Adrenal gland (tissue), 12 donors: ENCODE measurements around the gene CDS1. TPM values are rescaled to one million over a fixed set of nuclear protein-coding genes. Genes with fewer than 3 reads are reported as not detected.
"Not testable (repeated sequence)": the region's sequence is repeated elsewhere in the genome, so short reads cannot be mapped to it uniquely, and the experiment has no call there.

ENCODE experiments used
- DNase-seq, 7 donors: peaks; one replicate each; pipeline ENCODE4 v3.0.0-alpha.2; 2019 to 2020
- H3K27ac ChIP-seq, 5 donors: fragments of 200-600 bp; sonication (generic) in 4 of 5; 1 replicate in 3 of 5; 2 replicates in 2 of 5; pipeline versions ENCODE4 v1.5.1 to v1.8.0; 2016 to 2020; ENCODE audit warnings: mild to moderate bottlenecking in 1 of 5
- H3K27me3 ChIP-seq: fragments of 200-600 bp; 2 replicates; pipeline ENCODE4 v1.8.0; 2021
- H3K36me3 ChIP-seq, 2 donors: fragments of 200-600 bp; replicated peaks in 1 of 2; 1 replicate in 1 of 2; 2 replicates in 1 of 2; pipeline versions ENCODE4 v1.5.1 to v1.8.0; 2018 to 2022
- H3K4me1 ChIP-seq, 2 donors: fragments of 200-600 bp; replicated peaks in 1 of 2; 1 replicate in 1 of 2; 2 replicates in 1 of 2; pipeline versions ENCODE4 v1.5.1 to v1.8.0; 2018 to 2021
- H3K4me3 ChIP-seq, 4 donors: fragments of 200-600 bp; sonication (generic) in 3 of 4; one replicate each; pipeline ENCODE4 v1.5.1; 2016 to 2018
- H3K9me3 ChIP-seq, 3 donors: fragments of 200-600 bp; sonication (generic) in 1 of 3; replicated peaks in 1 of 3; 1 replicate in 2 of 3; 2 replicates in 1 of 3; pipeline versions ENCODE4 v1.5.1 to v1.8.0; 2016 to 2021
- CTCF ChIP-seq, 6 experiments: fragments of 450-650 bp in 4 of 6; fragments of 200-600 bp in 2 of 6; sonication (generic) in 1 of 6; IDR thresholded peaks; 1 replicate in 5 of 6; 2 replicates in 1 of 6; pipeline versions ENCODE4 v1.5.1 to v1.8.0; 2016 to 2021; ENCODE audit warnings: antibody characterized with exemption in 6 of 6, mild to moderate bottlenecking in 2 of 6, moderate library complexity in 1 of 6
- POLR2A ChIP-seq, 2 donors: fragments of 450-650 bp; IDR thresholded peaks; one replicate each; pipeline ENCODE4 v1.6.1; 2017; ENCODE audit warnings: antibody characterized with exemption in 2 of 2, mild to moderate bottlenecking in 2 of 2, moderate library complexity in 1 of 2
- WGBS, 4 donors: extraction: QIAGEN DNeasy Blood & Tissue Kit in 2 of 4; methylation state at CpG; one replicate each; pipeline versions ENCODE4 v1.1.5 to v1.1.7; 2013 to 2017; 5-methylcytosine and 5-hydroxymethylcytosine counted together
- intact Hi-C, 2 donors: fragments of 100-400 bp; cut with DNase I; formaldehyde crosslinking; loops; one replicate each; pipeline versions ENCODE4 v1.14.1 to v1.15.0; 2022 to 2023
- polyA plus RNA-seq, 3 donors: library from polyadenylated mRNA; stranded (reverse); fragments of 200-250 nt in 2 of 3; fragments of 350-450 nt in 1 of 3; fragmentation: Illumina TruSeq in 1 of 3; extraction: RNeasy Lipid Tissue Mini Kit (QIAGEN cat#74804) in 1 of 3; gene quantifications; one replicate each; pipeline ENCODE4 v1.2.3, GENCODE V29; 2013 to 2014
- total RNA-seq, 9 donors: library from RNA; depleted of rRNA in 4 of 9; stranded (reverse); fragments of >200 nt in 4 of 9; fragments of 120-200 nt in 1 of 9; fragmentation: NEBNext Ultra II Directional in 1 of 9; extraction: Animal tissue kit (Norgen Biotek cat#: 25700) in 1 of 9; gene quantifications; one replicate each; pipeline versions ENCODE4 v1.1.0 to v1.2.4, GENCODE V29; 2013 to 2023
- donor health status: healthy with polysubstance abuse.
- donor health status: Bipolar disorder and iron deficiency.
- donor health status: DM: yes; HTN: yes; CAD: no.
- donor health status: DM: no; HTN: no; CAD: no.
- donor health status: DM: no; HTN: no; CAD: no.
- donor health status: DM: yes; HTN: yes; CAD: no.

CDS1 gene
- total and polyA plus RNA-seq, 12 donors = 2.6 to 17.8 (median 9.0) TPM

- Histone ChIP-seq H3K9me3 (no peaks in the 10 kb centered on the region), H3K36me3 (no peaks in the 10 kb centered on the region), H3K4me1 (peaks cover 5 to 11% of the 10 kb centered on the region in 2 donors), H3K27me3 (no peaks in the 10 kb centered on the region), H3K4me3 (no peak overlapping the region), H3K27ac (peak overlapping the region in 2 of 5 donors; percentile 10 to 36)
- WGBS, 4 donors = 25 to 36% (median 33%) methylated on average over 4 of the region's 4 CpGs
- intact Hi-C loops = no loop called here
- no peak for TF ChIP-seq CTCF (IDR thresholded peaks at IDR 0.05)
- DNase-seq = no peak
These were observed 78.4 kb downstream of the CDS1 start for GRCh38 chr4:84661191-84661939.

DNA sequence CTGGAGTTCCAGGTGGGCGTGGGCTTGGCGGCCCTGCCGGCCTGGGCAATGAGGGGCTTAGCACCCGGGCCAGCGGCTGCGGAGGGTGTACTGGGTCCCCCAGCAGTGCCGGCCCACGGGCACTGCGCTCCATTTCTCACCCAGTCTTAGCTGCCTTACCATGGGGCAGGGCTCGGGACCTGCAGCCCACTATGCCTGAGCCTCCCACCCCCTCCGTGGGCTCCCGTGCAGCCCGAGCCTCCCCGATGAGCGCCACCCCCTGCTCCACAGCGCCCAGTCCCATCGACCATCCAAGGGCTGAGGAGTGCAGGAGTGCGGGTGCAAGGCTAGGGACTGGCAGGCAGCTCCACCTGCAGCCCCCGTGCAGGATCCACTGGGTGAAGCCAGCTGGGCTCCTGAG, 81.8 kb downstream of the CDS1 start:
- H3K9me3 ChIP-seq, H3K36me3 ChIP-seq, H3K4me3 ChIP-seq, DNase-seq, H3K27me3 ChIP-seq, H3K27ac ChIP-seq, intact Hi-C loops: not testable (repeated sequence)
- H3K4me1 ChIP-seq = peaks cover 5 to 11% of the 10 kb centered on the region in 2 donors
- WGBS, 4 donors = 98 to 100% (median 100%) methylated on average over 2 to 19 of the region's 19 CpGs

DNA sequence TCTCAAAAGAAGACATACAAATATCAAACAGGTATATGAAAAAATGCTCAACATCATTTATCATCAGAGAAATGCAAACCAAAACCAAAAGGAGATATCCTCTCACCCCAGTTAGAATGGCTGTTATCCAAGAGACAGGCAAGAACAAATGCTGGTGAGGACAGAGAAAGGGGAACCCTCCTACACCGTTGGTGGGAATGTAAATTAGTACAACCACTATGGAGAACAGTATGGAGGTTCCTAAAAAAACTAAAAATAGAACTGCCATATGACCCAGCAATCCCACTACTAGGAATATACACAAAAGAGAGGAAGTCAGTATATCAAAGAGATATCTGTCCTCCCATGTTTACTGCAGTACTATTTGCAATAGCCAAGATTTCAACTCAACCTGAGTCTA, 83.5 kb downstream of the CDS1 start:
- Histone ChIP-seq H3K9me3 (no peaks in the 10 kb centered on the region), H3K36me3 (peaks cover 0 to 6% of the 10 kb centered on the region in 2 donors), H3K4me1 (peaks cover 5 to 6% of the 10 kb centered on the region in 2 donors), H3K27ac (no peak overlapping the region), H3K27me3 (no peaks in the 10 kb centered on the region), H3K4me3 (no peak overlapping the region)
- DNase-seq = no peak
- intact Hi-C loops = no loop called here
- TF ChIP-seq POLR2A (IDR thresholded peaks at IDR 0.05) = no peak
- TF ChIP-seq CTCF (IDR thresholded peaks at IDR 0.05) = no peak
- 76 to 91% (median 81%) methylated on average over 1 of the region's 1 CpG for WGBS, 4 donors

- peaks cover 0 to 21% of the 10 kb centered on the region in 2 donors for H3K36me3 ChIP-seq
- intact Hi-C loops = no loop called here
- peaks cover 8 to 11% of the 10 kb centered on the region in 2 donors for H3K4me1 ChIP-seq
- H3K9me3 ChIP-seq = no peaks in the 10 kb centered on the region
- no peak for TF ChIP-seq CTCF (IDR thresholded peaks at IDR 0.05)
- no peak for TF ChIP-seq POLR2A (IDR thresholded peaks at IDR 0.05)
- H3K4me3 ChIP-seq = no peak overlapping the region
- WGBS, 4 donors = 93 to 98% (median 94%) methylated on average over 1 of the region's 1 CpG
- no peak for DNase-seq
- no peaks in the 10 kb centered on the region for H3K27me3 ChIP-seq
- H3K27ac ChIP-seq = no peak overlapping the region
These were observed 86.3 kb downstream of the CDS1 start for GRCh38 chr4:84669201-84669600.

DNA sequence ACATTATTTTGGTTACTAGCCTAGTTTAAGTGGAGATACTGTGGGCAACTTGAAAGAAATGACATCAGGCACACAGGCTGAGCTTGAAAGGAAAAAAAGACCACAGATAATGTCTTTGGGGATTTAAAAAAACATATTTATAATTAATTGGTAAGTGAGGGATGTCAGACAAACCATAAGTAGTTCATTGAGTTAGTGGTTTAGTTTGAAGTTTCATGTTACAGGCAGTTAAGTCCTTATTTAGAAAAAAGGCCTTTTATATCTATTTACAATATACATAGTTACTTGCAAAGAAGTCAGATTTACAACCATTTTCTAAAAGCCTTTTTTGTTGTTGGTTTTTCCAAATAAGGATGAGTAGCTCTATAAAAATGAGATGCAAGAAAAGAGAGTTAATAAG, 89.2 kb downstream of the CDS1 start:
- H3K4me1 ChIP-seq = peaks cover 8 to 17% of the 10 kb centered on the region in 2 donors
- no peak overlapping the region for H3K4me3 ChIP-seq
- TF ChIP-seq POLR2A (IDR thresholded peaks at IDR 0.05) (no peak), CTCF (IDR thresholded peaks at IDR 0.05) (no peak)
- H3K9me3 ChIP-seq = no peaks in the 10 kb centered on the region
- H3K36me3 ChIP-seq = peaks cover 0 to 42% of the 10 kb centered on the region in 2 donors
- no peak for DNase-seq
- intact Hi-C loops = no loop called here
- no peak overlapping the region for H3K27ac ChIP-seq
- H3K27me3 ChIP-seq = no peaks in the 10 kb centered on the region
